Ectodermal cell (in vitro differentiated cells): ENCODE data around the gene NOP10.
"Not testable (repeated sequence)": the region's sequence is repeated elsewhere in the genome, so short reads cannot be mapped to it uniquely, and the experiment has no call there.

ENCODE experiments used
- H3K27ac ChIP-seq: 2 replicates; pipeline ENCODE4 v1.7.0; 2013; ENCODE audit warnings: mild to moderate bottlenecking, low read depth, low read length; ENCODE audit not compliant: insufficient read depth, poor library complexity, severe bottlenecking
- H3K27me3 ChIP-seq: 2 replicates; pipeline ENCODE4 v1.7.0; 2013; ENCODE audit warnings: mild to moderate bottlenecking, low read length; ENCODE audit not compliant: insufficient read depth, control insufficient read depth, poor library complexity, severe bottlenecking
- H3K36me3 ChIP-seq: one replicate; pipeline ENCODE4 v1.7.0; 2013; ENCODE audit warnings: low read length; ENCODE audit not compliant: control insufficient read depth, insufficient read depth
- H3K4me1 ChIP-seq: one replicate; pipeline ENCODE4 v1.7.0; 2013; ENCODE audit warnings: low read length; ENCODE audit not compliant: control insufficient read depth, insufficient read depth
- H3K4me3 ChIP-seq: 2 replicates; pipeline ENCODE4 v1.7.0; 2013; ENCODE audit warnings: low read depth, low read length, control low read depth; ENCODE audit not compliant: insufficient read depth
- H3K9me3 ChIP-seq: 2 replicates; pipeline ENCODE4 v1.7.0; 2013; ENCODE audit warnings: mild to moderate bottlenecking, low read length, moderate library complexity; ENCODE audit not compliant: control insufficient read depth
- WGBS, 2 experiments: methylation state at CpG; one replicate each; pipeline ENCODE4 v1.1.7; 2013; ENCODE audit warnings: missing lambda C conversion rate in 2 of 2; 5-methylcytosine and 5-hydroxymethylcytosine counted together

NOP10 gene

GRCh38 chr15:34358948-34359347 is 16.0 kb upstream of the NOP10 start:
- Histone ChIP-seq H3K9me3 (no peaks in the 10 kb centered on the region), H3K4me3 (no peak overlapping the region), H3K27me3 (no peaks in the 10 kb centered on the region), H3K36me3 (peaks cover 21% of the 10 kb centered on the region), H3K4me1 (no peaks in the 10 kb centered on the region), H3K27ac (no peak overlapping the region)
- 91 to 95% methylated on average over 4 of the region's 4 CpGs for WGBS, 2 experiments

GRCh38 chr15:34358367-34358766 is 15.4 kb upstream of the NOP10 start:
- H3K4me1 ChIP-seq, result no peaks in the 10 kb centered on the region
- no peaks in the 10 kb centered on the region for H3K9me3 ChIP-seq
- peaks cover 21% of the 10 kb centered on the region for H3K36me3 ChIP-seq
- H3K4me3 ChIP-seq, result no peak overlapping the region
- whole genome bisulfite sequencing, 2 experiments, result 83 to 89% methylated on average over 3 of the region's 3 CpGs
- no peak overlapping the region for H3K27ac ChIP-seq
- H3K27me3 ChIP-seq, result no peaks in the 10 kb centered on the region

- Histone ChIP-seq H3K4me1 (no peaks in the 10 kb centered on the region), H3K27me3 (no peaks in the 10 kb centered on the region), H3K9me3 (no peaks in the 10 kb centered on the region), H3K36me3 (peaks cover 21% of the 10 kb centered on the region), H3K27ac (no peak overlapping the region), H3K4me3 (no peak overlapping the region)
- 69 to 91% methylated on average over 1 of the region's 1 CpG for WGBS, 2 experiments
These were observed 14.7 kb upstream of the NOP10 start for GRCh38 chr15:34357653-34358052.

GRCh38 chr15:34355241-34355640 is 12.3 kb upstream of the NOP10 start:
- H3K27ac ChIP-seq, result no peak overlapping the region
- 93 to 96% methylated on average over 9 of the region's 9 CpGs for WGBS, 2 experiments
- no peaks in the 10 kb centered on the region for H3K9me3 ChIP-seq
- no peak overlapping the region for H3K4me3 ChIP-seq
- no peaks in the 10 kb centered on the region for H3K4me1 ChIP-seq
- peaks cover 21% of the 10 kb centered on the region for H3K36me3 ChIP-seq
- no peaks in the 10 kb centered on the region for H3K27me3 ChIP-seq

GRCh38 chr15:34354286-34354685 is 11.3 kb upstream of the NOP10 start:
- Histone ChIP-seq H3K36me3 (peaks cover 18% of the 10 kb centered on the region), H3K4me1 (no peaks in the 10 kb centered on the region), H3K4me3 (no peak overlapping the region), H3K27me3 (no peaks in the 10 kb centered on the region), H3K9me3 (no peaks in the 10 kb centered on the region), H3K27ac (no peak overlapping the region)
- 98% methylated on average over 7 of the region's 7 CpGs for WGBS, 2 experiments

- 76 to 81% methylated on average over 2 of the region's 2 CpGs for WGBS, 2 experiments
- Histone ChIP-seq H3K27ac (no peak overlapping the region), H3K9me3 (no peaks in the 10 kb centered on the region), H3K4me3 (no peak overlapping the region), H3K36me3 (peaks cover 14% of the 10 kb centered on the region), H3K27me3 (no peaks in the 10 kb centered on the region), H3K4me1 (no peaks in the 10 kb centered on the region)
These were observed 10.7 kb upstream of the NOP10 start for GRCh38 chr15:34353627-34354026.

GRCh38 chr15:34352996-34353395 is 10.1 kb upstream of the NOP10 start:
- H3K4me1 ChIP-seq, H3K4me3 ChIP-seq, H3K27ac ChIP-seq, H3K27me3 ChIP-seq, H3K9me3 ChIP-seq: not testable (repeated sequence)
- H3K36me3 ChIP-seq, result peaks cover 13% of the 10 kb centered on the region
- 87 to 88% methylated on average over 12 of the region's 12 CpGs for WGBS, 2 experiments

GRCh38 chr15:34349769-34350168 is 6.8 kb upstream of the NOP10 start:
- no peaks in the 10 kb centered on the region for H3K9me3 ChIP-seq
- H3K27me3 ChIP-seq, result no peaks in the 10 kb centered on the region
- no peak overlapping the region for H3K4me3 ChIP-seq
- no peaks in the 10 kb centered on the region for H3K4me1 ChIP-seq
- 90 to 92% methylated on average over 4 of the region's 4 CpGs for WGBS, 2 experiments
- H3K36me3 ChIP-seq, result no peaks in the 10 kb centered on the region
- no peak overlapping the region for H3K27ac ChIP-seq

- H3K36me3 ChIP-seq, result no peaks in the 10 kb centered on the region
- no peaks in the 10 kb centered on the region for H3K27me3 ChIP-seq
- H3K4me1 ChIP-seq, result no peaks in the 10 kb centered on the region
- no peaks in the 10 kb centered on the region for H3K9me3 ChIP-seq
- H3K4me3 ChIP-seq, result no peak overlapping the region
- no peak overlapping the region for H3K27ac ChIP-seq
- WGBS, 2 experiments, result 68 to 94% methylated on average over 1 of the region's 1 CpG
These were observed 5.9 kb upstream of the NOP10 start for GRCh38 chr15:34348735-34349300.

- Histone ChIP-seq H3K9me3 (no peaks in the 10 kb centered on the region), H3K4me3 (no peak overlapping the region), H3K4me1 (no peaks in the 10 kb centered on the region), H3K27ac (no peak overlapping the region), H3K27me3 (no peaks in the 10 kb centered on the region), H3K36me3 (no peaks in the 10 kb centered on the region)
- WGBS, 2 experiments, result 85 to 87% methylated on average over 13 of the region's 13 CpGs
These were observed 5.2 kb upstream of the NOP10 start for GRCh38 chr15:34347951-34348638.
